PFSK-1 (cell line): ENCODE measurements around the gene ANKH.

ENCODE experiments used
- FOXP2 ChIP-seq: optimal IDR thresholded peaks from 2 replicates; pipeline ENCODE3; 2011; ENCODE audit warnings: borderline replicate concordance, control low read depth, inconsistent platforms; ENCODE audit not compliant: insufficient read depth; ENCODE audit errors: extremely low read length, extremely low read depth
- POLR2AphosphoS5 ChIP-seq: IDR thresholded peaks from 2 replicates; pipeline ENCODE4 v1.6.1; 2012; ENCODE audit warnings: low read depth, mild to moderate bottlenecking, control low read depth, low read length, moderate library complexity
- REST ChIP-seq, 2 experiments: IDR thresholded peaks; 2 replicates each; pipeline versions ENCODE4 v1.6.1 to v1.8.0; 2011 to 2012; ENCODE audit warnings: low read depth in 2 of 2, low read length in 2 of 2, control low read depth in 1 of 2, inconsistent platforms in 1 of 2, mild to moderate bottlenecking in 1 of 2, moderate library complexity in 1 of 2; ENCODE audit not compliant: insufficient read depth in 1 of 2
- SIN3A ChIP-seq: IDR thresholded peaks from 2 replicates; pipeline ENCODE4 v1.6.1; 2012; ENCODE audit warnings: mild to moderate bottlenecking, low read length, moderate library complexity, borderline replicate concordance; ENCODE audit not compliant: insufficient read depth
- TAF1 ChIP-seq: IDR thresholded peaks from 2 replicates; pipeline ENCODE4 v1.6.1; 2012; ENCODE audit warnings: low read length, control low read depth, borderline replicate concordance; ENCODE audit not compliant: insufficient read depth

DNA sequence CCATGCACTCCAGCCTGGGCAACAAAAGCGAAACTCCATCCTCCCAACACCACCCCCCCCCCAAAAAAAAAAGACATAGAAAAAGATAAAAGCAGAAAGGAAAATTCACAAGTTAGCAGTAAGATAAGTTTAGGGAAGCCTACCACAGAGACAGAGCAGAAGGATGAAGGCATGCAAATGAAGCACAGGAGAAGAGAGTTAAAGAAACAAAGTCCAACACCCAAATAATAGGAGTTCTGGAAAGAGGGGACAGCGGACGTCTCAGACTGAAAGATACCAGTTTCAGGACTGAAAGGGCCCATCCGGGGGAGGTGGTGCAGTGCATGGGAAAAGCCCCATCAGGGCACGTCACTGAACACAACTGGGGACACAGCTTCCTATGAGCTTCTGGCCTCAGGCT is 152.8 kb downstream of the ANKH start:
- TF ChIP-seq TAF1 (no peak), POLR2AphosphoS5 (no peak), REST (IDR thresholded peaks at IDR 0.05; ENCODE audit: insufficient read depth in 1 of 2, low read depth in 2 of 2, low read length in 2 of 2) (no peak), SIN3A (no peak), FOXP2 (no peak)
